Measurements from ENCODE around the gene PRKCD. TPM values are rescaled to one million over a fixed set of nuclear protein-coding genes. Genes with fewer than 3 reads are reported as not detected.

Gene PRKCD
- total and polyA plus RNA-seq, 7 experiments from 2014 or later, result 7.7 to 72.8 (median 17.5) TPM

GRCh38 chr3:53157974-53158580, 2.9 kb upstream of the PRKCD start:
- no peaks in the 10 kb centered on the region for H3K9me3 ChIP-seq (ENCODE audit: control insufficient read depth in 2 of 3, low read length in 3 of 3)
- H3K27me3 ChIP-seq (ENCODE audit: control insufficient read depth in 2 of 2, insufficient read depth in 2 of 2, low read length in 2 of 2), result no peaks in the 10 kb centered on the region
- CTCF ChIA-PET, result interaction anchor here (0.6 kb wide), 1 partner anchor 515 kb away, joined by 4 read pairs; no protein-coding TSS in a partner anchor
- Mint-ChIP-seq H3K36me3 (peaks cover 0 to 2% (median 0%) of the 10 kb centered on the region in 5 donors), H3K4me1 (peaks cover 15 to 24% (median 17%) of the 10 kb centered on the region in 7 donors), H3K9me3 (no peaks in the 10 kb centered on the region), H3K4me3 (peak overlapping the region in 1 of 10 donors; percentile 45), H3K27ac (no peak overlapping the region), H3K27me3 (peaks cover 11 to 56% (median 29%) of the 10 kb centered on the region in 5 donors)
- intact Hi-C loops (cut with micrococcal nuclease), result no loop called here
- POLR2A ChIA-PET, result no interaction called here
- no peak overlapping the region for H3K4me3 ChIP-seq (ENCODE audit: low read length)
- no peak overlapping the region for H3K27ac ChIP-seq (ENCODE audit: low read depth, low read length)
- ATAC-seq, result no peak
- peaks cover 9 to 16% of the 10 kb centered on the region in 2 donors for H3K4me1 ChIP-seq (ENCODE audit: control insufficient read depth in 2 of 2, insufficient read depth in 2 of 2, low read length in 2 of 2)
- peaks cover 0 to 4% (median 0%) of the 10 kb centered on the region in 3 experiments for H3K36me3 ChIP-seq (ENCODE audit: control insufficient read depth in 2 of 3, insufficient read depth in 3 of 3, low read length in 3 of 3)
- no peak for DNase-seq

- H3K4me1 ChIP-seq (ENCODE audit: control insufficient read depth in 2 of 2, insufficient read depth in 2 of 2, low read length in 2 of 2), result peaks cover 9 to 21% of the 10 kb centered on the region in 2 donors
- Mint-ChIP-seq H3K4me3 (peak overlapping the region in 5 of 10 donors; percentile 6 to 30 (median 23)), H3K9me3 (no peaks in the 10 kb centered on the region), H3K27me3 (peaks cover 4 to 51% (median 22%) of the 10 kb centered on the region in 5 donors), H3K4me1 (peaks cover 18 to 30% (median 23%) of the 10 kb centered on the region in 7 donors), H3K36me3 (peaks cover 0 to 2% (median 0%) of the 10 kb centered on the region in 5 donors), H3K27ac (no peak overlapping the region)
- no peak overlapping the region for H3K4me3 ChIP-seq (ENCODE audit: low read length)
- intact Hi-C loops (cut with micrococcal nuclease), result no loop called here
- CTCF ChIA-PET, result interaction anchor here (0.6 kb wide), 1 partner anchor 514 kb away, joined by 4 read pairs; no protein-coding TSS in a partner anchor
- no peak for ATAC-seq
- H3K27ac ChIP-seq (ENCODE audit: low read depth, low read length), result no peak overlapping the region
- H3K27me3 ChIP-seq (ENCODE audit: control insufficient read depth in 2 of 2, insufficient read depth in 2 of 2, low read length in 2 of 2), result no peaks in the 10 kb centered on the region
- H3K36me3 ChIP-seq (ENCODE audit: control insufficient read depth in 2 of 3, insufficient read depth in 3 of 3, low read length in 3 of 3), result peaks cover 0 to 4% (median 0%) of the 10 kb centered on the region in 3 experiments
- POLR2A ChIA-PET, result no interaction called here
- no peak for DNase-seq
- no peaks in the 10 kb centered on the region for H3K9me3 ChIP-seq (ENCODE audit: control insufficient read depth in 2 of 3, low read length in 3 of 3)
Observed at GRCh38 chr3:53158765-53159155, 2.2 kb upstream of the PRKCD start.

- ChIA-PET CTCF (interaction anchor here (1.6 kb wide), 1 partner anchor 37 kb away, joined by 3 read pairs; no protein-coding TSS in a partner anchor), POLR2A (interaction anchor here (1.5 kb wide), 1 partner anchor 28 kb away, joined by 3 read pairs; no protein-coding TSS in a partner anchor)
- no peaks in the 10 kb centered on the region for H3K9me3 Mint-ChIP-seq
- intact Hi-C loops (cut with micrococcal nuclease), result loop anchor here in 1 of 2 donors (2.0 to 5.0 kb wide), 3 partner anchors 38 to 95 kb away; no protein-coding TSS in a partner anchor
- no peak overlapping the region for H3K4me3 ChIP-seq (ENCODE audit: low read length)
- H3K36me3 ChIP-seq (ENCODE audit: control insufficient read depth in 2 of 3, insufficient read depth in 3 of 3, low read length in 3 of 3), result peaks cover 0 to 4% (median 0%) of the 10 kb centered on the region in 3 experiments
- ATAC-seq (no peak), DNase-seq (no peak)
- H3K4me3 Mint-ChIP-seq, result peak overlapping the region in 7 of 10 donors; percentile 30 to 94 (median 88)
- H3K36me3 Mint-ChIP-seq, result peaks cover 0 to 2% (median 0%) of the 10 kb centered on the region in 5 donors
- H3K4me1 ChIP-seq (ENCODE audit: control insufficient read depth in 2 of 2, insufficient read depth in 2 of 2, low read length in 2 of 2), result peaks cover 9 to 22% of the 10 kb centered on the region in 2 donors
- H3K9me3 ChIP-seq (ENCODE audit: control insufficient read depth in 2 of 3, low read length in 3 of 3), result no peaks in the 10 kb centered on the region
- H3K27ac Mint-ChIP-seq, result peak overlapping the region in 1 of 9 donors; percentile 87
- H3K27me3 ChIP-seq (ENCODE audit: control insufficient read depth in 2 of 2, insufficient read depth in 2 of 2, low read length in 2 of 2), result no peaks in the 10 kb centered on the region
- peaks cover 18 to 30% (median 23%) of the 10 kb centered on the region in 7 donors for H3K4me1 Mint-ChIP-seq
- H3K27me3 Mint-ChIP-seq, result peaks cover 4 to 47% (median 19%) of the 10 kb centered on the region in 5 donors
- no peak overlapping the region for H3K27ac ChIP-seq (ENCODE audit: low read depth, low read length)
Observed at GRCh38 chr3:53159156-53160060, 1.6 kb upstream of the PRKCD start.

- DNase-seq (no peak), ATAC-seq (no peak)
- H3K9me3 Mint-ChIP-seq, result no peaks in the 10 kb centered on the region
- intact Hi-C loops (cut with micrococcal nuclease), result loop anchor here in 1 of 2 donors (2.0 to 5.0 kb wide), 3 partner anchors 37 to 95 kb away; no protein-coding TSS in a partner anchor
- CTCF ChIA-PET, result interaction anchor here (1.6 kb wide), 1 partner anchor 36 kb away, joined by 3 read pairs; no protein-coding TSS in a partner anchor
- Histone ChIP-seq H3K9me3 (ENCODE audit: control insufficient read depth in 2 of 3, low read length in 3 of 3) (no peaks in the 10 kb centered on the region), H3K27me3 (ENCODE audit: control insufficient read depth in 2 of 2, insufficient read depth in 2 of 2, low read length in 2 of 2) (no peaks in the 10 kb centered on the region), H3K27ac (ENCODE audit: low read depth, low read length) (peak overlapping the region; percentile 77), H3K36me3 (ENCODE audit: control insufficient read depth in 2 of 3, insufficient read depth in 3 of 3, low read length in 3 of 3) (peaks cover 0 to 4% (median 0%) of the 10 kb centered on the region in 3 experiments), H3K4me1 (ENCODE audit: control insufficient read depth in 2 of 2, insufficient read depth in 2 of 2, low read length in 2 of 2) (peaks cover 9 to 22% of the 10 kb centered on the region in 2 donors), H3K4me3 (ENCODE audit: low read length) (peak overlapping the region; percentile 68)
- peaks cover 18 to 30% (median 23%) of the 10 kb centered on the region in 7 donors for H3K4me1 Mint-ChIP-seq
- H3K4me3 Mint-ChIP-seq, result peak overlapping the region; percentile 80 to 95 (median 92)
- H3K36me3 Mint-ChIP-seq, result peaks cover 0 to 2% (median 0%) of the 10 kb centered on the region in 5 donors
- peak overlapping the region; percentile 62 to 94 (median 83) for H3K27ac Mint-ChIP-seq
- H3K27me3 Mint-ChIP-seq, result peaks cover 4 to 46% (median 19%) of the 10 kb centered on the region in 5 donors
- POLR2A ChIA-PET, result interaction anchor here (1.3 to 1.5 kb wide), 2 partner anchors 27 to 29 kb away, joined by 3 to 5 read pairs; no protein-coding TSS in a partner anchor
Observed at GRCh38 chr3:53160061-53160659, 849 bp upstream of the PRKCD start.

- no peaks in the 10 kb centered on the region for H3K9me3 ChIP-seq (ENCODE audit: control insufficient read depth in 2 of 3, low read length in 3 of 3)
- CTCF ChIA-PET, result no interaction called here
- peak overlapping the region; percentile 77 for H3K27ac ChIP-seq (ENCODE audit: low read depth, low read length)
- peak overlapping the region; percentile 66 for H3K4me3 ChIP-seq (ENCODE audit: low read length)
- POLR2A ChIA-PET, result interaction anchor here (1.3 kb wide), 1 partner anchor 29 kb away, joined by 5 read pairs; no protein-coding TSS in a partner anchor
- H3K4me3 Mint-ChIP-seq, result peak overlapping the region; percentile 76 to 89 (median 84)
- H3K27ac Mint-ChIP-seq, result peak overlapping the region in 7 of 9 donors; percentile 14 to 91 (median 79)
- H3K4me1 Mint-ChIP-seq, result peaks cover 18 to 31% (median 23%) of the 10 kb centered on the region in 7 donors
- H3K27me3 ChIP-seq (ENCODE audit: control insufficient read depth in 2 of 2, insufficient read depth in 2 of 2, low read length in 2 of 2), result no peaks in the 10 kb centered on the region
- H3K36me3 ChIP-seq (ENCODE audit: control insufficient read depth in 2 of 3, insufficient read depth in 3 of 3, low read length in 3 of 3), result peaks cover 0 to 4% (median 0%) of the 10 kb centered on the region in 3 experiments
- intact Hi-C loops (cut with micrococcal nuclease), result loop anchor here (1.0 to 5.0 kb wide), 7 partner anchors 31 to 730 kb away; partner anchors contain the start of genes RFT1 (in 2 of the 2) and SELENOK (in 1 of the 2)
- H3K9me3 Mint-ChIP-seq, result no peaks in the 10 kb centered on the region
- peaks cover 0 to 4% (median 0%) of the 10 kb centered on the region in 5 donors for H3K36me3 Mint-ChIP-seq
- no peak for ATAC-seq
- peaks cover 0 to 34% (median 7%) of the 10 kb centered on the region in 5 donors for H3K27me3 Mint-ChIP-seq
- peak in 1 of 9 donors; percentile 9 for DNase-seq
- H3K4me1 ChIP-seq (ENCODE audit: control insufficient read depth in 2 of 2, insufficient read depth in 2 of 2, low read length in 2 of 2), result peaks cover 9 to 22% of the 10 kb centered on the region in 2 donors
Observed at GRCh38 chr3:53161450-53161819, 426 bp downstream of the PRKCD start.
